H1 (cell line): ENCODE data around the gene ADK. TPM values are rescaled to one million over a fixed set of nuclear protein-coding genes. Genes with fewer than 3 reads are reported as not detected.

ENCODE experiments used
- CTCF ChIA-PET: fragments of 300-600 bp; sonication (Branson Sonifier 250); formaldehyde crosslinking; loops from one replicate; lab custom pipeline; 2021; ENCODE audit not compliant: partially characterized antibody; lab: Charles Lee
- POLR2A ChIA-PET: fragments of 300-600 bp; sonication (Branson Sonifier 250); formaldehyde crosslinking; loops from one replicate; lab custom pipeline; 2021; ENCODE audit warnings: inconsistent platforms; ENCODE audit not compliant: partially characterized antibody; lab: Charles Lee
- DNase-seq, 2 experiments: peaks; one replicate each; pipeline versions ENCODE4 v3.0.0 to v3.0.0-alpha.2; 2010 to 2022; ENCODE audit warnings: low spot score in 2 of 2, low read depth in 1 of 2, mixed read lengths in 1 of 2
- FAIRE-seq: peaks from 2 replicates; lab custom pipeline; 2011; peaks lifted over from hg19 to GRCh38; lab: Jason Lieb, UNC
- H2AFZ ChIP-seq: 2 replicates; pipeline ENCODE4 v1.8.1; 2012; ENCODE audit warnings: low read length, inconsistent platforms
- H2AK5ac ChIP-seq: 2 replicates; pipeline ENCODE4 v1.6.1; 2013; ENCODE audit warnings: low read depth, low read length
- H2BK120ac ChIP-seq: replicated peaks from 2 replicates; pipeline ENCODE3; 2013; ENCODE audit warnings: low read depth, low read length, inconsistent platforms
- H2BK12ac ChIP-seq: 2 replicates; pipeline ENCODE4 v1.6.1; 2013; ENCODE audit warnings: low read depth, low read length
- H2BK15ac ChIP-seq: 2 replicates; pipeline ENCODE4 v1.6.1; 2013; ENCODE audit warnings: low read length
- H2BK20ac ChIP-seq: 2 replicates; pipeline ENCODE4 v1.6.1; 2013; ENCODE audit warnings: low read length
- H2BK5ac ChIP-seq: 2 replicates; pipeline ENCODE4 v1.6.1; 2013; ENCODE audit warnings: low read depth, low read length
- H3K14ac ChIP-seq: 2 replicates; pipeline ENCODE4 v1.6.1; 2013; ENCODE audit warnings: inconsistent platforms; ENCODE audit not compliant: insufficient read length
- H3K18ac ChIP-seq: 2 replicates; pipeline ENCODE4 v1.6.1; 2013; ENCODE audit warnings: low read length; ENCODE audit errors: extremely low read depth
- H3K23ac ChIP-seq: 2 replicates; pipeline ENCODE4 v1.6.1; 2013; ENCODE audit warnings: inconsistent platforms; ENCODE audit not compliant: insufficient read length
- H3K23me2 ChIP-seq: 2 replicates; pipeline ENCODE4 v1.6.1; 2013; ENCODE audit warnings: low read depth, low read length
- H3K27ac ChIP-seq: 2 replicates; pipeline ENCODE4 v1.6.1; 2011; ENCODE audit warnings: low read depth, low read length, inconsistent platforms
- H3K27me3 ChIP-seq, 4 experiments: replicated peaks in 1 of 4; 1 replicate in 1 of 4; 2 replicates in 3 of 4; pipeline versions ENCODE4 v1.6.1 to v1.8.1; 2011 to 2013; ENCODE audit warnings: low read length in 3 of 4, mild to moderate bottlenecking in 3 of 4, inconsistent platforms in 2 of 4, mixed read lengths in 2 of 4, moderate library complexity in 1 of 4; ENCODE audit not compliant: control insufficient read depth in 3 of 4, insufficient read depth in 3 of 4; ENCODE audit errors: extremely low read depth in 1 of 4
- H3K36me3 ChIP-seq, 4 experiments: 2 replicates each; pipeline versions ENCODE4 v1.6.1 to v1.8.1; 2011 to 2013; ENCODE audit warnings: mild to moderate bottlenecking in 4 of 4, low read length in 3 of 4, moderate library complexity in 2 of 4, control low read depth in 1 of 4, inconsistent platforms in 1 of 4; ENCODE audit not compliant: insufficient read depth in 4 of 4, control insufficient read depth in 2 of 4
- H3K4ac ChIP-seq: replicated peaks from 2 replicates; pipeline ENCODE3; 2013; ENCODE audit warnings: low read length, low read depth, mixed read lengths, inconsistent platforms; ENCODE audit not compliant: insufficient read length
- H3K4me1 ChIP-seq, 4 experiments: replicated peaks in 1 of 4; 1 replicate in 1 of 4; 2 replicates in 3 of 4; pipeline versions ENCODE4 v1.6.1 to v1.8.1; 2011 to 2013; ENCODE audit warnings: low read length in 3 of 4, inconsistent platforms in 2 of 4, mixed read lengths in 1 of 4; ENCODE audit not compliant: insufficient read depth in 4 of 4, control insufficient read depth in 3 of 4
- H3K4me2 ChIP-seq, 2 experiments: 2 replicates each; pipeline versions ENCODE4 v1.6.1 to v1.8.1; 2011 to 2013; ENCODE audit warnings: low read depth in 2 of 2, low read length in 2 of 2, control low read depth in 1 of 2, inconsistent platforms in 1 of 2, mild to moderate bottlenecking in 1 of 2; ENCODE audit not compliant: insufficient read depth in 1 of 2
- H3K4me3 ChIP-seq, 4 experiments: fragments of 200-600, 300-600 bp in 1 of 4; sonication (generic), shearing (Covaris generic), sonication (Bioruptor Twin) in 1 of 4; 2 replicates each; pipeline versions ENCODE4 v1.5.1 to v1.8.1; 2011 to 2016; ENCODE audit warnings: low read length in 4 of 4, low read depth in 3 of 4, control low read depth in 2 of 4, inconsistent platforms in 2 of 4, mild to moderate bottlenecking in 2 of 4, mixed read lengths in 1 of 4, moderate library complexity in 1 of 4; ENCODE audit not compliant: insufficient read depth in 2 of 4; ENCODE audit errors: extremely low read depth in 1 of 4
- H3K56ac ChIP-seq: replicated peaks from 2 replicates; pipeline ENCODE3; 2013; ENCODE audit warnings: low read depth, mild to moderate bottlenecking, mixed read lengths, low read length, inconsistent platforms; ENCODE audit not compliant: insufficient read length
- H3K79me1 ChIP-seq: 2 replicates; pipeline ENCODE4 v1.6.1; 2013; ENCODE audit warnings: low read depth, low read length, control low read depth
- H3K79me2 ChIP-seq, 2 experiments: 2 replicates each; pipeline versions ENCODE4 v1.6.1 to v1.8.1; 2012 to 2013; ENCODE audit warnings: low read length in 2 of 2, mild to moderate bottlenecking in 2 of 2, inconsistent platforms in 1 of 2; ENCODE audit not compliant: insufficient read depth in 2 of 2, control insufficient read depth in 1 of 2
- H3K9ac ChIP-seq, 4 experiments: replicated peaks in 1 of 4; 1 replicate in 1 of 4; 2 replicates in 3 of 4; pipeline versions ENCODE4 v1.6.1 to v1.8.1; 2011 to 2013; ENCODE audit warnings: low read depth in 3 of 4, low read length in 3 of 4, control low read depth in 2 of 4, mild to moderate bottlenecking in 2 of 4, moderate library complexity in 2 of 4, inconsistent platforms in 1 of 4; ENCODE audit errors: extremely low read depth in 1 of 4
- H3K9me3 ChIP-seq, 2 experiments: 2 replicates each; pipeline versions ENCODE4 v1.6.1 to v1.8.1; 2012 to 2013; ENCODE audit warnings: mild to moderate bottlenecking in 2 of 2, moderate library complexity in 2 of 2, control low read depth in 1 of 2, inconsistent platforms in 1 of 2, low read depth in 1 of 2, low read length in 1 of 2, mixed read lengths in 1 of 2; ENCODE audit not compliant: insufficient read depth in 2 of 2
- H4K20me1 ChIP-seq, 2 experiments: replicated peaks in 1 of 2; 2 replicates each; pipeline versions ENCODE3 to v1.8.1; 2011 to 2013; ENCODE audit warnings: inconsistent platforms in 2 of 2, low read length in 2 of 2, mild to moderate bottlenecking in 1 of 2; ENCODE audit not compliant: insufficient read depth in 2 of 2, control insufficient read depth in 1 of 2
- H4K5ac ChIP-seq: 2 replicates; pipeline ENCODE4 v1.6.1; 2013; ENCODE audit warnings: low read length, low read depth, mixed read lengths, inconsistent platforms; ENCODE audit not compliant: insufficient read length
- H4K8ac ChIP-seq: 2 replicates; pipeline ENCODE4 v1.8.0; 2013; ENCODE audit warnings: mild to moderate bottlenecking, moderate library complexity, low read length, inconsistent platforms; ENCODE audit not compliant: insufficient read depth; ENCODE audit errors: extremely low read depth
- H4K91ac ChIP-seq: replicated peaks from 2 replicates; pipeline ENCODE3; 2013; ENCODE audit warnings: low read length, mixed read lengths, inconsistent platforms; ENCODE audit not compliant: insufficient read length
- CHD1 ChIP-seq: IDR thresholded peaks from 2 replicates; pipeline ENCODE4 v1.6.1; 2012; ENCODE audit warnings: low read depth, low read length, improper control_type of control experiment
- EZH2 ChIP-seq: fragments of 200-600 bp; sonication (generic); IDR thresholded peaks from 2 replicates; pipeline ENCODE4 v1.7.1; 2012; ENCODE audit warnings: low read depth, mild to moderate bottlenecking, moderate library complexity, low read length, inconsistent platforms; ENCODE audit not compliant: severe bottlenecking
- FOSL1 ChIP-seq: IDR thresholded peaks from 2 replicates; pipeline ENCODE4 v1.6.1; 2011; ENCODE audit warnings: mild to moderate bottlenecking, low read depth, low read length, moderate library complexity; ENCODE audit not compliant: insufficient read depth
- GTF2F1 ChIP-seq: IDR thresholded peaks from 2 replicates; pipeline ENCODE4 v1.6.1; 2012; ENCODE audit warnings: low read depth, low read length, improper control_type of control experiment, borderline replicate concordance
- HDAC2 ChIP-seq, 2 experiments: fragments of 300-600 bp in 1 of 2; sonication (generic) in 1 of 2; IDR thresholded peaks; 2 replicates each; pipeline ENCODE4 v1.6.1; 2011 to 2012; ENCODE audit warnings: low read depth in 2 of 2, low read length in 2 of 2, mild to moderate bottlenecking in 2 of 2, moderate library complexity in 2 of 2, borderline replicate concordance in 1 of 2, inconsistent platforms in 1 of 2
- HDAC6 ChIP-seq: IDR thresholded peaks from one replicate; pipeline ENCODE4 v1.7.1; 2012; ENCODE audit warnings: low read depth, mild to moderate bottlenecking, inconsistent platforms, low read length, moderate library complexity
- KDM4A ChIP-seq: IDR thresholded peaks from one replicate; pipeline ENCODE4 v1.7.1; 2012; ENCODE audit warnings: low read depth, mild to moderate bottlenecking, moderate library complexity, low read length, inconsistent platforms; ENCODE audit not compliant: severe bottlenecking
- KDM5A ChIP-seq: fragments of 200-600 bp; IDR thresholded peaks from 2 replicates; pipeline ENCODE4 v1.7.1; 2012; ENCODE audit warnings: mild to moderate bottlenecking, low read length, inconsistent platforms, mixed read lengths
- MAFK ChIP-seq: IDR thresholded peaks from 2 replicates; pipeline ENCODE4 v1.6.1; 2012; ENCODE audit warnings: low read depth, mild to moderate bottlenecking, improper control_type of control experiment, low read length
- POLR2AphosphoS5 ChIP-seq: IDR thresholded peaks from 2 replicates; pipeline ENCODE4 v1.6.1; 2011; ENCODE audit warnings: low read depth, low read length
- RAD21 ChIP-seq, 2 experiments: IDR thresholded peaks in 1 of 2; conservative IDR thresholded peaks in 1 of 2; 2 replicates each; pipeline ENCODE4 v1.6.1; 2011; ENCODE audit warnings: low read depth in 2 of 2, low read length in 2 of 2, improper control_type of control experiment in 1 of 2, inconsistent platforms in 1 of 2, mild to moderate bottlenecking in 1 of 2, moderate library complexity in 1 of 2
- WGBS, 2 experiments: shearing (Covaris generic) in 1 of 2; methylation state at CpG; one replicate each; pipeline versions ENCODE4 v1.1.6 to v1.1.7; 2013 to 2015; ENCODE audit warnings: low lambda C conversion rate in 2 of 2, mixed read lengths in 2 of 2, inconsistent platforms in 1 of 2, low coverage in 1 of 2, missing lambda C conversion rate in 1 of 2; ENCODE audit not compliant: insufficient replicate concordance in 2 of 2, insufficient coverage in 1 of 2, insufficient read length in 1 of 2; ENCODE audit errors: extremely low coverage in 1 of 2, missing lambda C conversion rate in 1 of 2; 5-methylcytosine and 5-hydroxymethylcytosine counted together
- polyA plus RNA-seq, 7 experiments: library from polyadenylated mRNA; depleted of rRNA in 3 of 7; stranded (reverse) in 5 of 7; unstranded in 2 of 7; fragments of >200 nt in 5 of 7; fragments of 200-250 nt in 2 of 7; gene quantifications; 1 replicate in 5 of 7; 2 replicates in 1 of 7; 4 replicates in 1 of 7; pipeline versions ENCODE4 v1.2.1 to v1.2.3, GENCODE V29; 2011 to 2013; ENCODE audit warnings: missing spikeins in 2 of 7, mixed read lengths in 2 of 7
- total RNA-seq: library from RNA; stranded (reverse); fragmentation: NEBNext Ultra II Directional; extraction: Animal tissue kit (Norgen Biotek cat#: 25700); gene quantifications from 2 replicates; pipeline ENCODE4 v1.2.1, GENCODE V29; 2021

Gene ADK
- total and polyA plus RNA-seq, 2 of the 8 experiments (the other 6 are each of a cell fraction or from before 2014, with no cell fraction given), result 12.3 to 42.4 TPM

- H3K4ac ChIP-seq, result no peak overlapping the region
- no peak overlapping the region for H3K14ac ChIP-seq
- no peak overlapping the region for H3K27ac ChIP-seq
- POLR2A ChIA-PET, result no interaction called here
- no peak overlapping the region for H3K23ac ChIP-seq
- no peak overlapping the region for H4K8ac ChIP-seq
- H2BK12ac ChIP-seq, result no peak overlapping the region
- WGBS, 2 experiments, result 93% methylated on average over 9 of the region's 9 CpGs; no CpG with 5 or more reads in 1 of the 2 experiments
- no peak overlapping the region for H2BK120ac ChIP-seq
- no peaks in the 10 kb centered on the region for H3K79me2 ChIP-seq
- no peaks in the 10 kb centered on the region for H3K4me1 ChIP-seq
- no peak overlapping the region for H2BK20ac ChIP-seq
- H2BK15ac ChIP-seq, result no peak overlapping the region
- H3K56ac ChIP-seq, result no peak overlapping the region
- DNase-seq (no peak), FAIRE-seq (no peak)
- no peak overlapping the region for H3K9ac ChIP-seq
- no peak overlapping the region for H2BK5ac ChIP-seq
- no peak overlapping the region for H3K4me3 ChIP-seq
- no peaks in the 10 kb centered on the region for H3K79me1 ChIP-seq
- no peak overlapping the region for H4K91ac ChIP-seq
- no peak overlapping the region for H3K4me2 ChIP-seq
- H2AFZ ChIP-seq, result no peak overlapping the region
- CTCF ChIA-PET, result interaction anchor here (1.0 to 1.3 kb wide), 3 partner anchors 9 to 71 kb away, joined by 3 read pairs; no protein-coding TSS in a partner anchor
- no peak overlapping the region for H3K18ac ChIP-seq
- no peak overlapping the region for H4K5ac ChIP-seq
- no peaks in the 10 kb centered on the region for H4K20me1 ChIP-seq
- H3K23me2 ChIP-seq, result no peaks in the 10 kb centered on the region
- H3K9me3 ChIP-seq, result no peaks in the 10 kb centered on the region
- no peak overlapping the region for H2AK5ac ChIP-seq
- H3K36me3 ChIP-seq, result no peaks in the 10 kb centered on the region
- no peaks in the 10 kb centered on the region for H3K27me3 ChIP-seq
- no peak for TF ChIP-seq KDM5A
- TF ChIP-seq EZH2, result no peak
- no peak for TF ChIP-seq MAFK
- TF ChIP-seq GTF2F1, result no peak
- no peak for TF ChIP-seq FOSL1
- no peak for TF ChIP-seq HDAC6
- TF ChIP-seq KDM4A, result no peak
- TF ChIP-seq RAD21 (IDR thresholded peaks at IDR 0.05 in 1 of 2, conservative IDR thresholded peaks at IDR 0.05 in 1 of 2; ENCODE audit: low read depth in 2 of 2, low read length in 2 of 2), result no peak
- TF ChIP-seq HDAC2 (IDR thresholded peaks at IDR 0.05; ENCODE audit: borderline replicate concordance in 1 of 2, low read depth in 2 of 2, low read length in 2 of 2), result no peak
- TF ChIP-seq POLR2AphosphoS5, result no peak
- no peak for TF ChIP-seq CHD1
Measured at GRCh38 chr10:74223755-74224529, 72.9 kb downstream of the ADK start.
